Liver (tissue), 9 donors: ENCODE data around the gene SPRR4. TPM values are rescaled to one million over a fixed set of nuclear protein-coding genes. Genes with fewer than 3 reads are reported as not detected.

Experiments
- DNase-seq: peaks from one replicate; pipeline ENCODE4 v3.0.0-alpha.2; 2017; ENCODE audit warnings: low spot score
- H3K27ac ChIP-seq, 2 donors: one replicate each; pipeline ENCODE4 v1.7.0; 2013; ENCODE audit warnings: inconsistent platforms in 2 of 2, low read length in 2 of 2, control low read depth in 1 of 2, low read depth in 1 of 2, mild to moderate bottlenecking in 1 of 2
- H3K27me3 ChIP-seq, 4 donors: one replicate each; pipeline versions ENCODE4 v1.6.1 to v1.7.0; 2013; ENCODE audit warnings: low read length in 3 of 4, inconsistent platforms in 1 of 4, mild to moderate bottlenecking in 1 of 4, moderate library complexity in 1 of 4; ENCODE audit not compliant: control insufficient read depth in 4 of 4, insufficient read depth in 4 of 4
- H3K36me3 ChIP-seq, 4 donors: one replicate each; pipeline versions ENCODE4 v1.6.1 to v1.7.0; 2013; ENCODE audit warnings: low read length in 3 of 4, mild to moderate bottlenecking in 3 of 4, low read depth in 1 of 4, moderate library complexity in 1 of 4; ENCODE audit not compliant: control insufficient read depth in 4 of 4, insufficient read depth in 3 of 4
- H3K4me1 ChIP-seq, 4 donors: one replicate each; pipeline versions ENCODE4 v1.6.1 to v1.7.0; 2013; ENCODE audit warnings: low read length in 3 of 4, mild to moderate bottlenecking in 3 of 4, moderate library complexity in 1 of 4; ENCODE audit not compliant: control insufficient read depth in 4 of 4, insufficient read depth in 4 of 4
- H3K4me3 ChIP-seq, 3 donors: one replicate each; pipeline versions ENCODE4 v1.6.1 to v1.7.0; 2013; ENCODE audit warnings: low read length in 3 of 3, control low read depth in 1 of 3, low read depth in 1 of 3, mild to moderate bottlenecking in 1 of 3
- H3K9ac ChIP-seq, 2 donors: one replicate each; pipeline ENCODE4 v1.7.0; 2013; ENCODE audit warnings: low read length in 2 of 2, mild to moderate bottlenecking in 2 of 2, moderate library complexity in 2 of 2, control low read depth in 1 of 2, low read depth in 1 of 2
- H3K9me3 ChIP-seq, 4 donors: one replicate each; pipeline versions ENCODE4 v1.6.1 to v1.7.0; 2013; ENCODE audit warnings: low read length in 3 of 4; ENCODE audit not compliant: control insufficient read depth in 4 of 4
- EGR1 ChIP-seq, 2 donors: IDR thresholded peaks; 2 replicates each; pipeline ENCODE4 v1.6.1; 2016 to 2018; ENCODE audit warnings: antibody characterized with exemption in 2 of 2, low read depth in 2 of 2
- FOXA1 ChIP-seq: IDR thresholded peaks from 2 replicates; pipeline ENCODE4 v1.6.1; 2016; ENCODE audit warnings: antibody characterized with exemption
- FOXA2 ChIP-seq: IDR thresholded peaks from 2 replicates; pipeline ENCODE4 v1.6.1; 2016; ENCODE audit warnings: antibody characterized with exemption
- GABPA ChIP-seq, 2 donors: IDR thresholded peaks in 1 of 2; conservative IDR thresholded peaks in 1 of 2; 2 replicates each; pipeline ENCODE4 v1.6.1; 2016; ENCODE audit warnings: antibody characterized with exemption in 2 of 2, mild to moderate bottlenecking in 1 of 2, moderate library complexity in 1 of 2
- HNF4A ChIP-seq, 2 donors: conservative IDR thresholded peaks; 2 replicates each; pipeline ENCODE4 v1.6.1; 2016; ENCODE audit warnings: antibody characterized with exemption in 2 of 2, mild to moderate bottlenecking in 2 of 2
- HNF4G ChIP-seq: IDR thresholded peaks from 2 replicates; pipeline ENCODE4 v1.6.1; 2016; ENCODE audit warnings: antibody characterized with exemption
- JUND ChIP-seq, 2 donors: IDR thresholded peaks; 2 replicates each; pipeline ENCODE4 v1.6.1; 2016; ENCODE audit warnings: antibody characterized with exemption in 2 of 2
- NR2F2 ChIP-seq: IDR thresholded peaks from 2 replicates; pipeline ENCODE4 v1.6.1; 2016; ENCODE audit warnings: antibody characterized with exemption
- RAD21 ChIP-seq, 2 donors: IDR thresholded peaks; 2 replicates each; pipeline ENCODE4 v1.6.1; 2016; ENCODE audit warnings: antibody characterized with exemption in 2 of 2, mild to moderate bottlenecking in 2 of 2
- RXRA ChIP-seq, 2 donors: IDR thresholded peaks; 2 replicates each; pipeline ENCODE4 v1.6.1; 2017 to 2018; ENCODE audit warnings: antibody characterized with exemption in 2 of 2, mild to moderate bottlenecking in 1 of 2
- SP1 ChIP-seq: IDR thresholded peaks from 2 replicates; pipeline ENCODE4 v1.6.1; 2018; ENCODE audit warnings: antibody characterized with exemption, mild to moderate bottlenecking
- TAF1 ChIP-seq: conservative IDR thresholded peaks from 2 replicates; pipeline ENCODE4 v1.6.1; 2016; ENCODE audit warnings: antibody characterized with exemption, mild to moderate bottlenecking
- YY1 ChIP-seq: IDR thresholded peaks from 2 replicates; pipeline ENCODE4 v1.6.1; 2016; ENCODE audit warnings: antibody characterized with exemption, mild to moderate bottlenecking
- WGBS: extraction: QIAGEN DNeasy Blood & Tissue Kit; methylation state at CpG from one replicate; pipeline ENCODE4 v1.1.7; 2013; 5-methylcytosine and 5-hydroxymethylcytosine counted together
- polyA plus RNA-seq, 2 donors: library from polyadenylated mRNA; stranded (reverse) in 1 of 2; unstranded in 1 of 2; fragments of 200-250 nt in 1 of 2; fragments of >200 nt in 1 of 2; fragmentation: Nextera tagmentation in 1 of 2; extraction: Ambion mirVana in 1 of 2; gene quantifications; one replicate each; pipeline versions ENCODE4 v1.2.1 to v1.2.3, GENCODE V29; 2013 to 2015
- total RNA-seq, 2 donors: library from RNA; depleted of rRNA; stranded (reverse); fragments of >200 nt; gene quantifications; one replicate each; pipeline ENCODE4 v1.2.3, GENCODE V29; 2014
- TF ChIP-seq, protein P1 (sequence below): IDR thresholded peaks from 2 replicates; pipeline ENCODE4 v1.6.1; 2016; ENCODE audit warnings: antibody characterized with exemption
- TF ChIP-seq, protein P2 (sequence below): IDR thresholded peaks from 2 replicates; pipeline ENCODE4 v1.6.1; 2016; ENCODE audit warnings: antibody characterized with exemption, mild to moderate bottlenecking
- TF ChIP-seq, protein P3 (sequence below): fragments of 150-350 bp; IDR thresholded peaks from 2 replicates; pipeline ENCODE4 v1.5.1; 2017; ENCODE audit warnings: improper control_type of control experiment, low read depth, low read length; ENCODE audit not compliant: missing input control
- TF ChIP-seq, protein P4 (sequence below): IDR thresholded peaks from 2 replicates; pipeline ENCODE4 v1.6.1; 2016; ENCODE audit warnings: antibody characterized with exemption
- TF ChIP-seq, protein P5 (sequence below): IDR thresholded peaks from 2 replicates; pipeline ENCODE4 v1.6.1; 2016; ENCODE audit warnings: antibody characterized with exemption
- donor health status: healthy.
- donor health status: healthy.
- donor health status: healthy.
- donor health status: healthy.
- donor health status: healthy.

SPRR4 gene
- total and polyA plus RNA-seq, 4 donors: not detected

DNA sequence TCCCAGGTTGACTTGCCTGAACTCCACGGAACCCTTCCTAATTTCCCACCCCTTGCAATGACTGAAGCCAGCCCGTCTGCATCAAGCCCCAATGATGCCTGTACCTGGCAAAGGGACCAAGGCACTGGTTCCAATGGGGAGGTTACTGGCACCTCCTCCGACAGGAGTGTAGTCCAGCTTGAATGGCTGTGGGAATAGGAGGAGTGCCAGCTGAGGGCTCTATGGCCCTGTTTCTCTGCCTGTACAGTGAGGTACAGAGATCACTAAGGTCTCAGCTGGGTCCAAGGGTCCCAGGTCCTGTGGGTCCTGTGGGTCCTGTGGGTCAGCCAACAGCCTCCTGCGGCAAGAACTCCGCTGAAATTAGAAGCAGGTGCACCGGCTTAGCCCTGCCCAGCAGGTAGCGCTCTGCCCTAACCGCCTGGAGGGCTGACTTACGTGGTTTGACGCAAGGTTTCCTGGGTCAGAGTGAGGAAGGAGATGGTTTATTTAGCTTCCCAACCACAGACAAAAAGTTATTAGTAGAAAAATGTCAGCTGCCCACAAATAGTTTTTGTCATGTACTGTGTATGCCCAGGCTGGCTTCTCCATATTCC, 9.9 kb upstream of the SPRR4 start:
- peaks cover 0 to 14% (median 11%) of the 10 kb centered on the region in 4 donors for H3K4me1 ChIP-seq
- H3K9ac ChIP-seq: no peak overlapping the region
- no peaks in the 10 kb centered on the region for H3K27me3 ChIP-seq
- H3K4me3 ChIP-seq: no peak overlapping the region
- no peak overlapping the region for H3K27ac ChIP-seq
- no peaks in the 10 kb centered on the region for H3K36me3 ChIP-seq
- TF ChIP-seq JUND (IDR thresholded peaks at IDR 0.05) (no peak), RAD21 (IDR thresholded peaks at IDR 0.05) (no peak), RXRA (IDR thresholded peaks at IDR 0.05) (no peak), HNF4A (conservative IDR thresholded peaks at IDR 0.05) (no peak), TAF1 (no peak), SP1 (no peak), YY1 (no peak), HNF4G (no peak), FOXA2 (no peak), NR2F2 (no peak), GABPA (IDR thresholded peaks at IDR 0.05 in 1 of 2, conservative IDR thresholded peaks at IDR 0.05 in 1 of 2) (no peak), EGR1 (IDR thresholded peaks at IDR 0.05; ENCODE audit: low read depth in 2 of 2) (no peak), FOXA1 (no peak)
- TF ChIP-seq, protein P1, sequence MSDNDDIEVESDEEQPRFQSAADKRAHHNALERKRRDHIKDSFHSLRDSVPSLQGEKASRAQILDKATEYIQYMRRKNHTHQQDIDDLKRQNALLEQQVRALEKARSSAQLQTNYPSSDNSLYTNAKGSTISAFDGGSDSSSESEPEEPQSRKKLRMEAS: no peak
- TF ChIP-seq, protein P2, sequence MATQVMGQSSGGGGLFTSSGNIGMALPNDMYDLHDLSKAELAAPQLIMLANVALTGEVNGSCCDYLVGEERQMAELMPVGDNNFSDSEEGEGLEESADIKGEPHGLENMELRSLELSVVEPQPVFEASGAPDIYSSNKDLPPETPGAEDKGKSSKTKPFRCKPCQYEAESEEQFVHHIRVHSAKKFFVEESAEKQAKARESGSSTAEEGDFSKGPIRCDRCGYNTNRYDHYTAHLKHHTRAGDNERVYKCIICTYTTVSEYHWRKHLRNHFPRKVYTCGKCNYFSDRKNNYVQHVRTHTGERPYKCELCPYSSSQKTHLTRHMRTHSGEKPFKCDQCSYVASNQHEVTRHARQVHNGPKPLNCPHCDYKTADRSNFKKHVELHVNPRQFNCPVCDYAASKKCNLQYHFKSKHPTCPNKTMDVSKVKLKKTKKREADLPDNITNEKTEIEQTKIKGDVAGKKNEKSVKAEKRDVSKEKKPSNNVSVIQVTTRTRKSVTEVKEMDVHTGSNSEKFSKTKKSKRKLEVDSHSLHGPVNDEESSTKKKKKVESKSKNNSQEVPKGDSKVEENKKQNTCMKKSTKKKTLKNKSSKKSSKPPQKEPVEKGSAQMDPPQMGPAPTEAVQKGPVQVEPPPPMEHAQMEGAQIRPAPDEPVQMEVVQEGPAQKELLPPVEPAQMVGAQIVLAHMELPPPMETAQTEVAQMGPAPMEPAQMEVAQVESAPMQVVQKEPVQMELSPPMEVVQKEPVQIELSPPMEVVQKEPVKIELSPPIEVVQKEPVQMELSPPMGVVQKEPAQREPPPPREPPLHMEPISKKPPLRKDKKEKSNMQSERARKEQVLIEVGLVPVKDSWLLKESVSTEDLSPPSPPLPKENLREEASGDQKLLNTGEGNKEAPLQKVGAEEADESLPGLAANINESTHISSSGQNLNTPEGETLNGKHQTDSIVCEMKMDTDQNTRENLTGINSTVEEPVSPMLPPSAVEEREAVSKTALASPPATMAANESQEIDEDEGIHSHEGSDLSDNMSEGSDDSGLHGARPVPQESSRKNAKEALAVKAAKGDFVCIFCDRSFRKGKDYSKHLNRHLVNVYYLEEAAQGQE: no peak
- TF ChIP-seq, protein P3, sequence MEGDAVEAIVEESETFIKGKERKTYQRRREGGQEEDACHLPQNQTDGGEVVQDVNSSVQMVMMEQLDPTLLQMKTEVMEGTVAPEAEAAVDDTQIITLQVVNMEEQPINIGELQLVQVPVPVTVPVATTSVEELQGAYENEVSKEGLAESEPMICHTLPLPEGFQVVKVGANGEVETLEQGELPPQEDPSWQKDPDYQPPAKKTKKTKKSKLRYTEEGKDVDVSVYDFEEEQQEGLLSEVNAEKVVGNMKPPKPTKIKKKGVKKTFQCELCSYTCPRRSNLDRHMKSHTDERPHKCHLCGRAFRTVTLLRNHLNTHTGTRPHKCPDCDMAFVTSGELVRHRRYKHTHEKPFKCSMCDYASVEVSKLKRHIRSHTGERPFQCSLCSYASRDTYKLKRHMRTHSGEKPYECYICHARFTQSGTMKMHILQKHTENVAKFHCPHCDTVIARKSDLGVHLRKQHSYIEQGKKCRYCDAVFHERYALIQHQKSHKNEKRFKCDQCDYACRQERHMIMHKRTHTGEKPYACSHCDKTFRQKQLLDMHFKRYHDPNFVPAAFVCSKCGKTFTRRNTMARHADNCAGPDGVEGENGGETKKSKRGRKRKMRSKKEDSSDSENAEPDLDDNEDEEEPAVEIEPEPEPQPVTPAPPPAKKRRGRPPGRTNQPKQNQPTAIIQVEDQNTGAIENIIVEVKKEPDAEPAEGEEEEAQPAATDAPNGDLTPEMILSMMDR: no peak
- TF ChIP-seq, protein P4, sequence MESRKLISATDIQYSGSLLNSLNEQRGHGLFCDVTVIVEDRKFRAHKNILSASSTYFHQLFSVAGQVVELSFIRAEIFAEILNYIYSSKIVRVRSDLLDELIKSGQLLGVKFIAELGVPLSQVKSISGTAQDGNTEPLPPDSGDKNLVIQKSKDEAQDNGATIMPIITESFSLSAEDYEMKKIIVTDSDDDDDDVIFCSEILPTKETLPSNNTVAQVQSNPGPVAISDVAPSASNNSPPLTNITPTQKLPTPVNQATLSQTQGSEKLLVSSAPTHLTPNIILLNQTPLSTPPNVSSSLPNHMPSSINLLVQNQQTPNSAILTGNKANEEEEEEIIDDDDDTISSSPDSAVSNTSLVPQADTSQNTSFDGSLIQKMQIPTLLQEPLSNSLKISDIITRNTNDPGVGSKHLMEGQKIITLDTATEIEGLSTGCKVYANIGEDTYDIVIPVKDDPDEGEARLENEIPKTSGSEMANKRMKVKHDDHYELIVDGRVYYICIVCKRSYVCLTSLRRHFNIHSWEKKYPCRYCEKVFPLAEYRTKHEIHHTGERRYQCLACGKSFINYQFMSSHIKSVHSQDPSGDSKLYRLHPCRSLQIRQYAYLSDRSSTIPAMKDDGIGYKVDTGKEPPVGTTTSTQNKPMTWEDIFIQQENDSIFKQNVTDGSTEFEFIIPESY: no peak
- TF ChIP-seq, protein P5, sequence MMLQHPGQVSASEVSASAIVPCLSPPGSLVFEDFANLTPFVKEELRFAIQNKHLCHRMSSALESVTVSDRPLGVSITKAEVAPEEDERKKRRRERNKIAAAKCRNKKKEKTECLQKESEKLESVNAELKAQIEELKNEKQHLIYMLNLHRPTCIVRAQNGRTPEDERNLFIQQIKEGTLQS: no peak
- no peaks in the 10 kb centered on the region for H3K9me3 ChIP-seq
- WGBS: 64% methylated on average over 10 of the region's 10 CpGs
- DNase-seq: no peak
